Type B pancreatic cell (in vitro differentiated cells): ENCODE data around the gene OBSCN. TPM values are rescaled to one million over a fixed set of nuclear protein-coding genes. Genes with fewer than 3 reads are reported as not detected.

Source experiments
- DNase-seq: peaks from one replicate; pipeline ENCODE4 v3.0.0; 2021; ENCODE audit warnings: mixed read lengths; ENCODE audit not compliant: unreplicated experiment; ENCODE audit errors: extremely low spot score
- H3K27ac Mint-ChIP-seq: 2 replicates; pipeline ENCODE4 v1.8.0; 2021; ENCODE audit warnings: mild to moderate bottlenecking, mixed read lengths
- H3K27me3 Mint-ChIP-seq: 2 replicates; pipeline ENCODE4 v1.8.0; 2021; ENCODE audit warnings: mixed read lengths
- H3K36me3 Mint-ChIP-seq: 2 replicates; pipeline ENCODE4 v1.8.0; 2021; ENCODE audit warnings: mixed read lengths
- H3K4me1 Mint-ChIP-seq: one replicate; pipeline ENCODE4 v1.8.0; 2021; ENCODE audit warnings: mixed read lengths; ENCODE audit not compliant: unreplicated experiment
- H3K4me3 Mint-ChIP-seq: 2 replicates; pipeline ENCODE4 v1.8.0; 2021; ENCODE audit warnings: mild to moderate bottlenecking, mixed read lengths
- H3K9me3 Mint-ChIP-seq: 2 replicates; pipeline ENCODE4 v1.8.0; 2021; ENCODE audit warnings: mixed read lengths
- total RNA-seq: library from RNA; stranded (reverse); gene quantifications from 2 replicates; pipeline ENCODE4 v1.2.1, GENCODE V29; 2021; ENCODE audit warnings: low replicate concordance
- TF ChIP-seq, protein P1 (sequence below): fragments of 200-600 bp; sonication (generic); conservative IDR thresholded peaks from 2 replicates; pipeline ENCODE4 v1.5.0; 2021; ENCODE audit warnings: antibody characterized with exemption, mild to moderate bottlenecking

Gene OBSCN
- total RNA-seq, 1 donor from 2014 or later: 48.9 TPM

DNA sequence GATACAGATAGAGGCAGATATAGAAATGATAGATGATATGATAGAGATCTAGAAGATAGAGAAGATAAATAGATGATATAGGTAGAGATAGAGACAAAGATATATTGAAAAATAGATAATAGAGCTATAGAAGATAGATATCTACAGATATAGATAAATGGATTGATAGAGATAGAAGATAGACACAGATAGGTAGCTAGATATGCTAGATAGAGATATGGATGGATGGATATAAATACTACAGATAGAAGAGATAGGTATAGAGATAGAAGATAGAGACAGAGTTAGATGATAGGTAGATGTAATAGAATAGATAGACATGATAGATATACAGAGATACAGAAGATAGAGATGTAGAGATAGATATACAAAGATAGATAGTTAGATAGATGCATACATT, 177.4 kb downstream of the OBSCN start:
- no peak overlapping the region for H3K4me3 Mint-ChIP-seq
- TF ChIP-seq, protein P1, sequence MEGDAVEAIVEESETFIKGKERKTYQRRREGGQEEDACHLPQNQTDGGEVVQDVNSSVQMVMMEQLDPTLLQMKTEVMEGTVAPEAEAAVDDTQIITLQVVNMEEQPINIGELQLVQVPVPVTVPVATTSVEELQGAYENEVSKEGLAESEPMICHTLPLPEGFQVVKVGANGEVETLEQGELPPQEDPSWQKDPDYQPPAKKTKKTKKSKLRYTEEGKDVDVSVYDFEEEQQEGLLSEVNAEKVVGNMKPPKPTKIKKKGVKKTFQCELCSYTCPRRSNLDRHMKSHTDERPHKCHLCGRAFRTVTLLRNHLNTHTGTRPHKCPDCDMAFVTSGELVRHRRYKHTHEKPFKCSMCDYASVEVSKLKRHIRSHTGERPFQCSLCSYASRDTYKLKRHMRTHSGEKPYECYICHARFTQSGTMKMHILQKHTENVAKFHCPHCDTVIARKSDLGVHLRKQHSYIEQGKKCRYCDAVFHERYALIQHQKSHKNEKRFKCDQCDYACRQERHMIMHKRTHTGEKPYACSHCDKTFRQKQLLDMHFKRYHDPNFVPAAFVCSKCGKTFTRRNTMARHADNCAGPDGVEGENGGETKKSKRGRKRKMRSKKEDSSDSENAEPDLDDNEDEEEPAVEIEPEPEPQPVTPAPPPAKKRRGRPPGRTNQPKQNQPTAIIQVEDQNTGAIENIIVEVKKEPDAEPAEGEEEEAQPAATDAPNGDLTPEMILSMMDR: no peak
- H3K9me3 Mint-ChIP-seq: no peaks in the 10 kb centered on the region
- no peak overlapping the region for H3K27ac Mint-ChIP-seq
- no peaks in the 10 kb centered on the region for H3K27me3 Mint-ChIP-seq
- no peaks in the 10 kb centered on the region for H3K4me1 Mint-ChIP-seq
- H3K36me3 Mint-ChIP-seq: no peaks in the 10 kb centered on the region
- no peak for DNase-seq

DNA sequence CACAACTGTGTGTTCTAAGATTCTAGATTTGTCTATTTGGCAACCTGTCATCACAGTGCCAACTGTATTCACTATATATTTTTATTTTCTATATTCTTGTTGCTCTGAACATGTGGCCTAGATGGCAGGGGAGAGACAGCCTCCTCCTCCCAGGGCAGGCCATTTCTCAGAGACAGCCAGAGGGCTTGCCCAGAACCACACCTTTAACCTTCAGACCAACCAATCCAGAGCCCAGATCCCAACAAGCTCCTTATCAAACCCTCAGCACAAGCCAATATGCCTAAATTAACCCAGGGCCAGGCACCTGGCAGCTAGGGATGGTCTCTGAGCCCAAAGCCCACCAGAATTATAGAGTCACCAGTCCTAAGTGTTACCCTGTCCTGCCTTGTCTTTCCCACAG, 179.5 kb downstream of the OBSCN start:
- Mint-ChIP-seq H3K27ac (no peak overlapping the region), H3K4me1 (no peaks in the 10 kb centered on the region), H3K36me3 (no peaks in the 10 kb centered on the region), H3K27me3 (no peaks in the 10 kb centered on the region), H3K4me3 (no peak overlapping the region), H3K9me3 (no peaks in the 10 kb centered on the region)
- DNase-seq: no peak
- TF ChIP-seq, protein P1: no peak

DNA sequence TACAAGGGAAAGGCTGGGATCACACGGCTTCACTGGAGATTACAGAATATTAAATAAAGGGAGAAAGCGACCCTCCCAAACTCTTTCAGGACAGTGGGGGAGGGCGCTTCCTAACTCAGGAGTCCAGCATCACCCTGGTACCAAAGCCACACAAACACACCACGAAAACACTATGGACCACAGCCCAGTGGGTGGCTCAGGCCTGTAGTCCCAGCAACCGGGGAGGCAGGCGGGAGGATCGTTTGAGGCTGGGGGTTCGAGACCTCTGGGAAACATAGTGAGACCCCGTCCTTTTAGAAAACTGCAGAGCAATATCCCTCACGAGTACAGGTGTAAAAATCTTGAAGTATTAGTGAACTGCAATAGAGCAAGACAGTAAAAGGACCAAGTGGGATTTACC, 182.8 kb downstream of the OBSCN start:
- H3K4me3 Mint-ChIP-seq: no peak overlapping the region
- TF ChIP-seq, protein P1: no peak

DNA sequence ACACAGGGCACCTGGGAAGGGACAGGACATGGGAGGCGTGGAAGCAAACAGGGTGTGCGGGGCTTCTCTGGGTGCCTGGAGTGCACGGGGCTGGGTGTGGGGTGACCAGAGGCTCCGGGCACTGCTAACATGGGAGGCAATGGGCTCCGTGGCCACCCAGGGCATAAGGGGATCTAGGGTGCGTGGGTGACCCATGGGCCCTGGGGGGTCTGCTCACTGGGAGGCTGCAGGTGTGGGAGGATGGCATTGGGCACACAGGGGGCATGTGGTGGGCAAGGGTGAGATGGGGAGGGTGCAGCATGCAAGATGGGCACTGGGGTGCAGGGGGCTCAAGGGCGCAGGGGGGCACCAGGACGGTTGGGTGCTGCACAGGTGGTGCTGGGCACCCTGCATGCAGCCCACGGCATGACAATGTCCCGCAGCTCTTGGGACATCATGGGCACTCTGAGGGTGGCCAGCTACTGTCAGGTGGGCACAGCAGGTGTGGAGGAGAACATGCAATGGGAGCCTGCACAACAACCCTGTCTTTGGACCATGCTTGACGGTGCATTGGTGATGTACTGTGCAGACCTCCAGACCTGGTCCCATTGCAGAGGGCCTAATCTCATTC, 183.7 kb downstream of the OBSCN start:
- H3K36me3 Mint-ChIP-seq: peaks cover 4% of the 10 kb centered on the region
- H3K4me1 Mint-ChIP-seq: no peaks in the 10 kb centered on the region
- no peaks in the 10 kb centered on the region for H3K27me3 Mint-ChIP-seq
- H3K9me3 Mint-ChIP-seq: no peaks in the 10 kb centered on the region
- no peak overlapping the region for H3K27ac Mint-ChIP-seq
- no peak overlapping the region for H3K4me3 Mint-ChIP-seq
- TF ChIP-seq, protein P1: no peak
- DNase-seq: no peak

More for the DNA sequence above, 182.8 kb downstream of the OBSCN start:
- DNase-seq: no peak
- Mint-ChIP-seq H3K4me1 (no peaks in the 10 kb centered on the region), H3K9me3 (no peaks in the 10 kb centered on the region), H3K27ac (no peak overlapping the region), H3K36me3 (no peaks in the 10 kb centered on the region), H3K27me3 (no peaks in the 10 kb centered on the region)

DNA sequence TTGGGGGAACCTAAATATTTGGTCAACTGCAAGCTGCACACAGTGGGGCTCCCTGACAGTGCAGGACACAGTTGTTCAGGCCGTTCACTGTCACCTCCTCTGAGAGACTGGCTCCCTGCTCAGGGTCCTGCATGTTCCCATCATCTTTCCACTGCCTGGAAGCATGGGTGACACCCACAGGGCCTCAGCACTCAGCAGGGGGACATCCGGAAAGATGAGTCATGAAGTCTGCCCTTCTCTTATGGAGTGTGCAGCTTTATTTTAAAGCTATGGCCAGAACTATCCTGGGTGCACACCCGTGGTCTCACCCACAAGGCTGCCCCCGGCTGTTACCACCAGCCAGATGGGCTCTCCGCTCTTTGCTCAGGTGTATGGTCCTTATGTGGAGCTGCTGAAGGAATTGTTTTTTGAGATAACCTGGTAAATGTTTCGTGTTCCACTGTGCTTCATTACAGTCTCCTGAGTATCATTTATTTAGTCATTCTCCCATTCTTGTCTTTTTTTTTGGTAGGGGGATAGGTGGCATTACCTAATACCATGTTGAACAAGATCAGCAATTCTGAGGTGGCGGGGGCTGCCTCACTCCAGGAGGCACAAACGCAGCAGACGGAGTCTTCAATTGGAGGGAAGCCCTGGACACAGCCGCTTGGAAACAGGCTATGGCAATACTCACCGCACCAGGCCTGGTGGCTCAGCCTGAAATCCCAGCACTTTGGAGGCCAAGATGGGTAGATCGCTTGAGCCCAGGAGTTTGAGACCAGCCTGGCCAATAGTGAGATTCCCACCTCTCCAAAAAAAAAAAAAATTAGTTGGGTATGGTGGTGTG, 184.5 kb downstream of the OBSCN start:
- Mint-ChIP-seq H3K9me3 (no peaks in the 10 kb centered on the region), H3K36me3 (peaks cover 4% of the 10 kb centered on the region), H3K27me3 (no peaks in the 10 kb centered on the region), H3K4me1 (no peaks in the 10 kb centered on the region), H3K4me3 (no peak overlapping the region), H3K27ac (no peak overlapping the region)
- TF ChIP-seq, protein P1: no peak
- DNase-seq: no peak
